ENCODE data around the gene HNRNPM.
"Not testable (repeated sequence)": the region's sequence is repeated elsewhere in the genome, so short reads cannot be mapped to it uniquely, and the experiment has no call there.

The HNRNPM gene

GRCh38 chr19:8513036-8513686 lies 68.4 kb downstream of the HNRNPM start:
- no peak for DNase-seq (ENCODE audit: low read depth)

DNA sequence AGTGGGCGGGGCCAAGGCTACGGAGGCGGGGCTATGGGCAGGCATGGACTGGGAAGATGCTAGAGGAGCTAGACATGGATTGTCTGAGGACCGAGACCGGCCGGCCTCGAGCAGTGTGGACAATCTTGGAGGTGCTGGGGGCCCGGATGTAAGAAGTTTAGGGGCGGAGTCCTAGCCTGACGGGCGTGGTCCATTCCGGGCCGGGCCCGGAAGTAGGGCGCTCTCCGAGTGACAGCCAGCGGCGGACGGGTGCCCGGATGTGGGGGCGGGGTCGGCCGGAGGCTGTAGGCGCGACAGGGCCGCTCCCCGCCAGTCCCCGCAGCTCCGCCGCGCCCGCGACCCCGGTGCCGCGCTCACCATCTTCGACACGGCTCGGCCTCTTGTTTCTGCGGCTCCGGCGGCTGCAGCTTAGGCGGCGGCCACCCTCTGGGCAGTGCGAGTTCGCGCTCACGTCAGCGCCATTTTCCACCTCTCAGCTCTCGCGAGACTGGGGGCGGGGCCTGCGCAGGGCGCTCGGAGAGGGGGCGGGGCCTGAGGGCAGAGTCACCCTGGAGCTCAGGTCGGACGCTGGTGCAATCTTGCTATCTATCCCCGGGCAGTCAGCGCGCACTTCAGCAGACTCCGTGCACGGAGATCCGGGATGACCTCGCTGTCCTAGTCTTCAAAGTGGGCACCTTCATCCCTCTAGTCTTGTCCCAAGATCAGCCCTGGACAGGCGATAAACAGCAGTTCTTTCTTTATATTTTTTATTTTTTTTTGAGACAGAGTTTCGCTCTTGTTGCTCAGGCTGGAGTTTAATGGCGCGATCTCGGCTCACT lies 69.1 kb downstream of the HNRNPM start, which contains the start of gene ZNF414:
Gene ZNF414, minus strand, starts transcription at position 481 of the 818 bp plus-strand sequence. Its CDS starts 121 bp downstream, at position 360.
- DNase-seq (ENCODE audit: low read depth), result peak; percentile 80

DNA sequence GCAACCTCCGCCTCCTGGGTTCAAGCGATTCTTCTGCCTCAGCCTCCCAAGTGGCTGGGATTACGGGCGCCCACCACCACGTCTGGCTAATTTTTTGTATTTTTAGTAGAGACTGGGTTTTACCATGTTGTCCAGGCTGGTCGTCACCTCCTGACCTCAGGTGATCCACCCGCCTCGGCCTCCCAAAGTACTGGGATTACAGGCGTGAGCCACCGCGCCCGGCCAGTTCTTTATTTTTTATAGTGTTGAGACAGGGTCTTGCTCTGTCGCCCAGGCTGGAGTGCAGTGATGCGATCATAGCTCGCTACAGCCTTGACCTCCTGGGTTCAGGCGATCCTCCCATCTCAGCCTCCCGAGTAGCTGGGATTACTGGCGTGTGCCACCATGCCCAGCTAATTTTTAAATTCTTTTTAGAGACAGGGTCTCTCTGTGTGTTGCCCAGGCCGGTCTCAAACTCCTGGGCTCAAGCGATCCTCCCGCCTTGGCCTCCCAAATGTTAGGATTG lies 69.8 kb downstream of the HNRNPM start:
- DNase-seq (ENCODE audit: low read depth), result not testable (repeated sequence)

DNA sequence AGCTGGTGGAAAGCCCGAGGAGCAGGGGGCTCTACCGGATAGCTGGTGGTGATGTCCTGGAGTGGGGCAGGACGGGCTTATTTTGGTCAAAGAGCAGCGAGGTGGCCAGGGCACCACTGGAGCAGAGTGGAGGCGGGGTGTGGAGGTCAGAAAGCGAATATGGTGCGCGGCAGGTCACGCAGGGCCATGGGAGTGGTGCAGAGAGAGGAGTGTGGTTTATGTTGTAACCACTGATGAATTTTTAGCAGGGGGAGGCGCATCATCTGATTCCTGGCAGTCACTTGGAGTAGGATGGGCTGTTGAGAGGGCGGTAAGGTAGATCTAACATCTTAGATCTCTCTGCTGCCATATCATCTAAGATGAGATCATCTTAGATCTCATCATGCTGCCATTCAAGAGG lies 70.5 kb downstream of the HNRNPM start:
- DNase-seq (ENCODE audit: low read depth), result no peak

GRCh38 chr19:8517551-8518442 lies 73.0 kb downstream of the HNRNPM start:
- peak; percentile 54 for DNase-seq (ENCODE audit: low read depth)

GRCh38 chr19:8518536-8518935 lies 73.8 kb downstream of the HNRNPM start:
- DNase-seq (ENCODE audit: low read depth), result no peak

DNA sequence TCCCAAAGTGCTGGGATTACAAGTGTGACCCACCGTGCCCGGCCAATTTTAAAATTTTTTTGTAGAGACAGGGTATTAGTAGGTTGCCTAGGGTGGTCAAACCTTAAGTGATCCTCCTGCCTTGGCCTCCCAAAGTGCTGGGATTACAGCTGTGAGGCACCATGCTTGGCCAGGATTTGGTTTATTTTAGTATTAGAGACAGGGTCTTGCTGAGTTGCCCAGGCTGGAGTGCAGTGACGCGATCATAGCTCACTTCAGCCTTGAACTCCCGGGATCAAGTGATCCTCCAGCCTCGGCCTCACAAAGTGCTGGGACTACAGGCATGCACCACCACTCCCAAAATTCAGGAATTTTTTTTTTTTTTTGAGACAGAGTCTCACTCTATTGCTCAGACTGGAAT lies 74.6 kb downstream of the HNRNPM start:
- no peak for DNase-seq (ENCODE audit: low read depth)

DNA sequence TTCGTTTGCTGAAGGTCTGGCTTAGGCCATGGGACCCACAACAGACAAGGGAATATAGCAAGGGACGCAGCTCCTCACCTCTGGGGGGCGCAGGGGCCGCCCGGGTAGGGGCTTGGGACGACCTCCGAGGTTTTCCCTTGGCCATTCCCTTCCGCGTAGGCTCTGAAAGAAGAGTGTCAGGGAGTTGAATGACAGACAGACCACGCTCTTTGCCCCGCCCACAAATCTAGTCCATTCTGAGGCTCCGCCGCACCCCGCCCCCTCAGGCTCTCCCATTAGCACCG lies 80.6 kb downstream of the HNRNPM start:
- no peak for DNase-seq (ENCODE audit: low read depth)

DNA sequence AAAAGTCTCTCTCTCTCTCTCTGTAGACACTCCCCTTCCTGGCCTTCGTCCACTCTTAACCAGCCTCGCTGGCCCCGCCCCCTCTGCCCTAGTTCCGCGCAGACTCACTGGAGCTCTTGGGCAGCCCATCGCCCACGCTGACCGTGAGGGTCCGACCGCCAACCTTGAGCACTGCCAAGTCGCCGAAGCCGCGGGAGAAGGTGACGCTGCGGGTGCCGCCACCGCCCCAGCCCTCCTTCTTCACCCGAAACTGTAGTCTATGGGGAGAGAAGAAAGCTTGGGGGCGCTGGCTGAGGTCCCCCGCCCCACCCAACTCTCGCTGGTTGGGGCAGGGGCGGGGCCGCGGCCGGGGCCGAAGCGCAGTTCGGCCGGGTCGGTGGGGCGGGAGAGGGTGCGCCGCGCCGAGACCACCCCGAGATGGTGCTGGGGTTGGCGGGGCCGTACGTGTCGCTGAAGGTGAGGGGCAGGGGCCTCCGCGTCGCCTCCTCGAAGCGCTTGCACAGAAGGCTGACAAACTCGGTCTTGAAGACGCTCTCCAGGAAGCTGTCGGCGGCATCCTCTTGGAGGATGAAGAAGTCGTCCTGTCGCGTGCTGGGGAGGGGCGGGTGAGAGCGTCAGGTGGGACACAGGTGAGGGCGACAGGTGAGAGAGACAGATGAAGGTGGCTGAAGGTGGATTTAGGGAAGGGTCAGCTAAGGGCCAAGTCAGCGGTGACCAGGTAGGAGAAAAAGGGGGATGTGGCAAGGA lies 81.7 kb downstream of the HNRNPM start:
- peak; percentile 52 for DNase-seq (ENCODE audit: low read depth)

DNA sequence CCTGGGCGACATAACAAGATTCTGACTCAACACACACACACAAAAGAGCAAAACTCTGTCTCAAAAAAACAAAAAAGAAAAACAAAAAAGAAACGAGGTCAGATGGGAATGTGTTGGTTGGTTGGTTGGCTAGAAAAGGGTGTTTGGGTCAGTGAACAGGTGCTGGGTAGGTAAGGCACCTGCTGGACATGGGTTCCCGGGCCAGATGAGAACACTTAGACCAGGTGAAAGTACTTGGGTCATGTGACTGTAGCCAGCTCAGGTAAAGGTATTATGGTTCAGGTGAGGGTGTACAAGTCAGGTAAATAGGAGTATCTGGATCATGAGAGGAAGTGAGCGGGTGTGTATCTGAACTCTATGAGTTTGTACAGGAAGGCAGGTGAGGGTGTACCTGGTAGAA lies 83.7 kb downstream of the HNRNPM start:
- no peak for DNase-seq (ENCODE audit: low read depth)

- no peak for DNase-seq (ENCODE audit: low read depth)
These were observed 84.7 kb downstream of the HNRNPM start for GRCh38 chr19:8529369-8530006.

DNA sequence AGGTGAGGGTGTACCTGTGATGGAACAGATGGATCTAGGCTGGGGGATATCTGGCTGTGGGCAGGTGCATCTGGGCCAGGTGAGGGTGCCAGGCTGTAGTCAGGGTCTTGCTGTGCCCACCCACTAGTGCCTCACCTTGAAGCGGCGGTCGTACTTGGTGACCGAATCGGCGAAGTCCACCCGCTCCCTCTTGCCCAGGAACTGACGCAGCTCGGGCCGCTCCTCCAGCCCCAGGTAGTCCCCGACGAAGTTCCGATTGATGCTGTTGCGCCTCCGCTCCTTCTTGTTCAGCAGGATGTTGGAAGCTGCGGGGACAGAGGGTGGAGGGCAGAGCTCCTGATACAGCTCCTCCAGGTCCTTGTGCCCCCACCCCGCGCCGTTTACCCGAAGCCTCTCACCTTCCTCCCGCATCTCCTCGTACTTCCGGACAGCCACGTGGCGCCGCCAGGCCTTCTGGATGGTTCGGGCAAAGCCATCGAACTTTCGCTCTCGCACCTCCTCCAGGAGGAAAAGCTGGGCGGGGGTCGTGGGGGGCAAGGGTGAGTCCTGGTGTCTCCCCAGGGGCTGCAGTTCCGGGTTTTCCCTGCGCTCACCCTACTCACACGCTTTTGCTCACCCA lies 85.4 kb downstream of the HNRNPM start:
- DNase-seq (ENCODE audit: low read depth), result no peak

GRCh38 chr19:8531470-8531869 lies 86.7 kb downstream of the HNRNPM start:
- DNase-seq (ENCODE audit: low read depth), result no peak

DNA sequence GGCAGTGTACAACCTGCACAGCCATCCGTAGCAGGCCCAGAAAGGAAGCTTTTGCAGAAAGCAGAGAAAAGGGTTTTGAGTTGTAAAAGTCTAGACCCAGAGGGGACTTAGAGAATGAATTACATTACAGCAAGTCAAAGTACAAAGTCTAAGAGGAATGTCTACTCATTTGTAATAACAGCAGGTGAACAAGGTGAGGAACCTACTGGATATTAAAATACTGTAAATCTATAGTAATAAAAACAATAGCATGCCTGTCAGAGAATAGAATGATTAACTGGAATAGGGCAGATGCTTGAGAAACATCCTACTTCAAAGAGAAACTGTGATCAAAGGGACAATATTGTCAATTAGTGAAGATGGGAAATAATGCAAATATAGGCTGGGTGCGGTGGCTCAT lies 87.5 kb downstream of the HNRNPM start:
- DNase-seq (ENCODE audit: low read depth), result no peak

DNA sequence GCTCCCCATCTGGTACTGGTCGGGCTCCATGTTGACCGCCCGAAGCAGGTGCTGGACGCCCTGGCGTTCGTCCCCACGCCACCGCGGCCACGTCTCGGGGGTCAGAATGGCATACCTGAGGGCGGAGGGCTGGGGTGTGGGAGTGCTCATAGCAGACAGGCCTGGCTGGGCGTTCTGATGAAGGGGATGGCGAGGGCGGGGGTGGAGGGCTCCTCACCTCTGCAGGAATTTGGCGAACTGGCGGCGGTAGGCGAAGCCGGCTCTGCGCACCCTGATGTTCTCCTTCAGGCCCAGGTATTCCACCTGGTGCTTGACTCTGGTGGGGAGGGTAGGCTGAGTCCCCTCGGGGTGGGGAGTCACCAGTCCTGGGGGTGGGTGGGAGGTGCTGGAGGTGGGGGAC lies 91.5 kb downstream of the HNRNPM start:
- DNase-seq (ENCODE audit: low read depth), result no peak

DNA sequence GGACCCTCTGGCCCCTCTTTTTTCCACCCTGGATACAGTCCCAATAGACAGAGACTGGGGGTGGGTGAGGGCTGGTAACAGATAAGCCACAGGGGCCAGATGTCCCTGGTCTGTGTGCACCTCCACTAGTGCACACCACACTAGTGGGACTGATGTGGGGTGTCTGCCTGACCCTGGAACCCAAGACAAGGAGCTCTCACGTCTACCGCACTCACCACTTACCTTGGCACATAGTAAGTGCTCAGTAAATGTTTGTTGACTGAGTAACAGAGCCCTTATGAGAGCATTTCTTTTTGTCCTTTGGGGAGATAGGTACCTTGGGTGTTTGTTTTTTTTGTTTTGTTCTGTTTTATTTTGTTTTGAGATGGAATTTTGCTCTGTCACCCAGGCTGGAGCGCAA lies 92.3 kb downstream of the HNRNPM start:
- DNase-seq (ENCODE audit: low read depth), result no peak

Measured in GM04503 (cell line).